H1 (cell line): ENCODE results near the gene XIRP1. TPM values are rescaled to one million over a fixed set of nuclear protein-coding genes. Genes with fewer than 3 reads are reported as not detected.

Experiments used
- MAFK ChIP-seq: IDR thresholded peaks from 2 replicates; pipeline ENCODE4 v1.6.1; 2012; ENCODE audit warnings: low read depth, mild to moderate bottlenecking, improper control_type of control experiment, low read length
- POU5F1 ChIP-seq: IDR thresholded peaks from 2 replicates; pipeline ENCODE4 v1.6.1; 2011; ENCODE audit warnings: low read depth, mild to moderate bottlenecking, low read length, moderate library complexity
- SP1 ChIP-seq: IDR thresholded peaks from 2 replicates; pipeline ENCODE4 v1.6.1; 2011; ENCODE audit warnings: low read depth, low read length
- polyA plus RNA-seq, 7 experiments: library from polyadenylated mRNA; depleted of rRNA in 3 of 7; stranded (reverse) in 5 of 7; unstranded in 2 of 7; fragments of >200 nt in 5 of 7; fragments of 200-250 nt in 2 of 7; gene quantifications; 1 replicate in 5 of 7; 2 replicates in 1 of 7; 4 replicates in 1 of 7; pipeline versions ENCODE4 v1.2.1 to v1.2.3, GENCODE V29; 2011 to 2013; ENCODE audit warnings: missing spikeins in 2 of 7, mixed read lengths in 2 of 7
- total RNA-seq: library from RNA; stranded (reverse); fragmentation: NEBNext Ultra II Directional; extraction: Animal tissue kit (Norgen Biotek cat#: 25700); gene quantifications from 2 replicates; pipeline ENCODE4 v1.2.1, GENCODE V29; 2021
- TF ChIP-seq, protein P1 (sequence below): IDR thresholded peaks from 2 replicates; pipeline ENCODE4 v1.6.1; 2012; ENCODE audit warnings: low read length, inconsistent platforms
- TF ChIP-seq, protein P2 (sequence below): fragments of 300-600 bp; sonication (generic); IDR thresholded peaks from 2 replicates; pipeline ENCODE4 v1.7.1; 2012; ENCODE audit warnings: low read length, moderate library complexity, mild to moderate bottlenecking, inconsistent platforms; ENCODE audit not compliant: insufficient replicate concordance
- TF ChIP-seq, protein P3 (sequence below): IDR thresholded peaks from 2 replicates; pipeline ENCODE4 v1.6.1; 2011; ENCODE audit warnings: low read length, improper control_type of control experiment

The XIRP1 gene
- total and polyA plus RNA-seq, 2 of the 8 experiments (the other 6 are each of a cell fraction or from before 2014, with no cell fraction given), result not detected

DNA sequence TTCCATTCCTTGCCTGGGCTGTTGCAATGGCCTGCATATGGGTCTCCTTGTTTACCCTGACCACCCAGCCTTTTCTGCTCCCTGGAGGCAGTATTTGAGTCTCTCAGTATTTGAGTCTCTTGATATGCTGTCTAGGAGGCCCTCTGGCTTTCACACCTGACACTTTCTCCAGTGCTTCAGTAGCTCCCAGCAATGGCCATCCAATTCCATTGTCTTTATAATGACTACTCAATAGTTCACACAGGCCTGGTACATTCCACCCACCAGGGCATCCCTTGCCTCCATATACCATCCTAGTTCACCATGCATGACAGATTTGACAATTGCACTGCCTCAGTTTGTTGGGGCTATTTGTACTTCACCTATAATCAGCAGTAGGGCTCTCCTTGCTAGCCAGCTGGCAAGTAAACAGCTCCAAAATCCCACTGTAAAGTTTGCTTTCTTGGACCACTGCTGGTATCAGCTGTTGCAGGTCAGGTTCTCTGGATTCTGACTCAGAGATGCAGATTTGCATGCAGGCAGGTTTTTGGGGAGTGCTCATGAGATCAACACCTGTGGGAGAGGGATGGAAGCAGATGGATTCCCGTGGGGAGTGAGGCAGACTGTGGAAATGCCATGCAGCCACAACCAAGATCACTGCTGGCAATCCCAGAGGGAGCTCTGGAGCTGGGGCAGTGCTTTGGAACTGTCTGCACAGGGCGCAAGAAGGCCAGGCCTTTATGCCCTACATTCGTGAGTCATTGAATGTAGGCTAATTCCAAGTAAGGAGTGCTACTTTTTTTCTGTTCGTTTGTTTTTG, 19.1 kb upstream of the XIRP1 start (continued):
- TF ChIP-seq, protein P1, sequence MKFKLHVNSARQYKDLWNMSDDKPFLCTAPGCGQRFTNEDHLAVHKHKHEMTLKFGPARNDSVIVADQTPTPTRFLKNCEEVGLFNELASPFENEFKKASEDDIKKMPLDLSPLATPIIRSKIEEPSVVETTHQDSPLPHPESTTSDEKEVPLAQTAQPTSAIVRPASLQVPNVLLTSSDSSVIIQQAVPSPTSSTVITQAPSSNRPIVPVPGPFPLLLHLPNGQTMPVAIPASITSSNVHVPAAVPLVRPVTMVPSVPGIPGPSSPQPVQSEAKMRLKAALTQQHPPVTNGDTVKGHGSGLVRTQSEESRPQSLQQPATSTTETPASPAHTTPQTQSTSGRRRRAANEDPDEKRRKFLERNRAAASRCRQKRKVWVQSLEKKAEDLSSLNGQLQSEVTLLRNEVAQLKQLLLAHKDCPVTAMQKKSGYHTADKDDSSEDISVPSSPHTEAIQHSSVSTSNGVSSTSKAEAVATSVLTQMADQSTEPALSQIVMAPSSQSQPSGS, result no peak
- TF ChIP-seq, protein P2, sequence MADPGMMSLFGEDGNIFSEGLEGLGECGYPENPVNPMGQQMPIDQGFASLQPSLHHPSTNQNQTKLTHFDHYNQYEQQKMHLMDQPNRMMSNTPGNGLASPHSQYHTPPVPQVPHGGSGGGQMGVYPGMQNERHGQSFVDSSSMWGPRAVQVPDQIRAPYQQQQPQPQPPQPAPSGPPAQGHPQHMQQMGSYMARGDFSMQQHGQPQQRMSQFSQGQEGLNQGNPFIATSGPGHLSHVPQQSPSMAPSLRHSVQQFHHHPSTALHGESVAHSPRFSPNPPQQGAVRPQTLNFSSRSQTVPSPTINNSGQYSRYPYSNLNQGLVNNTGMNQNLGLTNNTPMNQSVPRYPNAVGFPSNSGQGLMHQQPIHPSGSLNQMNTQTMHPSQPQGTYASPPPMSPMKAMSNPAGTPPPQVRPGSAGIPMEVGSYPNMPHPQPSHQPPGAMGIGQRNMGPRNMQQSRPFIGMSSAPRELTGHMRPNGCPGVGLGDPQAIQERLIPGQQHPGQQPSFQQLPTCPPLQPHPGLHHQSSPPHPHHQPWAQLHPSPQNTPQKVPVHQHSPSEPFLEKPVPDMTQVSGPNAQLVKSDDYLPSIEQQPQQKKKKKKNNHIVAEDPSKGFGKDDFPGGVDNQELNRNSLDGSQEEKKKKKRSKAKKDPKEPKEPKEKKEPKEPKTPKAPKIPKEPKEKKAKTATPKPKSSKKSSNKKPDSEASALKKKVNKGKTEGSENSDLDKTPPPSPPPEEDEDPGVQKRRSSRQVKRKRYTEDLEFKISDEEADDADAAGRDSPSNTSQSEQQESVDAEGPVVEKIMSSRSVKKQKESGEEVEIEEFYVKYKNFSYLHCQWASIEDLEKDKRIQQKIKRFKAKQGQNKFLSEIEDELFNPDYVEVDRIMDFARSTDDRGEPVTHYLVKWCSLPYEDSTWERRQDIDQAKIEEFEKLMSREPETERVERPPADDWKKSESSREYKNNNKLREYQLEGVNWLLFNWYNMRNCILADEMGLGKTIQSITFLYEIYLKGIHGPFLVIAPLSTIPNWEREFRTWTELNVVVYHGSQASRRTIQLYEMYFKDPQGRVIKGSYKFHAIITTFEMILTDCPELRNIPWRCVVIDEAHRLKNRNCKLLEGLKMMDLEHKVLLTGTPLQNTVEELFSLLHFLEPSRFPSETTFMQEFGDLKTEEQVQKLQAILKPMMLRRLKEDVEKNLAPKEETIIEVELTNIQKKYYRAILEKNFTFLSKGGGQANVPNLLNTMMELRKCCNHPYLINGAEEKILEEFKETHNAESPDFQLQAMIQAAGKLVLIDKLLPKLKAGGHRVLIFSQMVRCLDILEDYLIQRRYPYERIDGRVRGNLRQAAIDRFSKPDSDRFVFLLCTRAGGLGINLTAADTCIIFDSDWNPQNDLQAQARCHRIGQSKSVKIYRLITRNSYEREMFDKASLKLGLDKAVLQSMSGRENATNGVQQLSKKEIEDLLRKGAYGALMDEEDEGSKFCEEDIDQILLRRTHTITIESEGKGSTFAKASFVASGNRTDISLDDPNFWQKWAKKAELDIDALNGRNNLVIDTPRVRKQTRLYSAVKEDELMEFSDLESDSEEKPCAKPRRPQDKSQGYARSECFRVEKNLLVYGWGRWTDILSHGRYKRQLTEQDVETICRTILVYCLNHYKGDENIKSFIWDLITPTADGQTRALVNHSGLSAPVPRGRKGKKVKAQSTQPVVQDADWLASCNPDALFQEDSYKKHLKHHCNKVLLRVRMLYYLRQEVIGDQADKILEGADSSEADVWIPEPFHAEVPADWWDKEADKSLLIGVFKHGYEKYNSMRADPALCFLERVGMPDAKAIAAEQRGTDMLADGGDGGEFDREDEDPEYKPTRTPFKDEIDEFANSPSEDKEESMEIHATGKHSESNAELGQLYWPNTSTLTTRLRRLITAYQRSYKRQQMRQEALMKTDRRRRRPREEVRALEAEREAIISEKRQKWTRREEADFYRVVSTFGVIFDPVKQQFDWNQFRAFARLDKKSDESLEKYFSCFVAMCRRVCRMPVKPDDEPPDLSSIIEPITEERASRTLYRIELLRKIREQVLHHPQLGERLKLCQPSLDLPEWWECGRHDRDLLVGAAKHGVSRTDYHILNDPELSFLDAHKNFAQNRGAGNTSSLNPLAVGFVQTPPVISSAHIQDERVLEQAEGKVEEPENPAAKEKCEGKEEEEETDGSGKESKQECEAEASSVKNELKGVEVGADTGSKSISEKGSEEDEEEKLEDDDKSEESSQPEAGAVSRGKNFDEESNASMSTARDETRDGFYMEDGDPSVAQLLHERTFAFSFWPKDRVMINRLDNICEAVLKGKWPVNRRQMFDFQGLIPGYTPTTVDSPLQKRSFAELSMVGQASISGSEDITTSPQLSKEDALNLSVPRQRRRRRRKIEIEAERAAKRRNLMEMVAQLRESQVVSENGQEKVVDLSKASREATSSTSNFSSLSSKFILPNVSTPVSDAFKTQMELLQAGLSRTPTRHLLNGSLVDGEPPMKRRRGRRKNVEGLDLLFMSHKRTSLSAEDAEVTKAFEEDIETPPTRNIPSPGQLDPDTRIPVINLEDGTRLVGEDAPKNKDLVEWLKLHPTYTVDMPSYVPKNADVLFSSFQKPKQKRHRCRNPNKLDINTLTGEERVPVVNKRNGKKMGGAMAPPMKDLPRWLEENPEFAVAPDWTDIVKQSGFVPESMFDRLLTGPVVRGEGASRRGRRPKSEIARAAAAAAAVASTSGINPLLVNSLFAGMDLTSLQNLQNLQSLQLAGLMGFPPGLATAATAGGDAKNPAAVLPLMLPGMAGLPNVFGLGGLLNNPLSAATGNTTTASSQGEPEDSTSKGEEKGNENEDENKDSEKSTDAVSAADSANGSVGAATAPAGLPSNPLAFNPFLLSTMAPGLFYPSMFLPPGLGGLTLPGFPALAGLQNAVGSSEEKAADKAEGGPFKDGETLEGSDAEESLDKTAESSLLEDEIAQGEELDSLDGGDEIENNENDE, result no peak
- TF ChIP-seq POU5F1 (no peak), SP1 (no peak), MAFK (no peak)
- TF ChIP-seq, protein P3, sequence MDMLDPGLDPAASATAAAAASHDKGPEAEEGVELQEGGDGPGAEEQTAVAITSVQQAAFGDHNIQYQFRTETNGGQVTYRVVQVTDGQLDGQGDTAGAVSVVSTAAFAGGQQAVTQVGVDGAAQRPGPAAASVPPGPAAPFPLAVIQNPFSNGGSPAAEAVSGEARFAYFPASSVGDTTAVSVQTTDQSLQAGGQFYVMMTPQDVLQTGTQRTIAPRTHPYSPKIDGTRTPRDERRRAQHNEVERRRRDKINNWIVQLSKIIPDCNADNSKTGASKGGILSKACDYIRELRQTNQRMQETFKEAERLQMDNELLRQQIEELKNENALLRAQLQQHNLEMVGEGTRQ, result no peak
